ENCODE measurements around the gene OBSL1. TPM values are rescaled to one million over a fixed set of nuclear protein-coding genes. Genes with fewer than 3 reads are reported as not detected.

Gene OBSL1
- 10 to 100 TPM; 69.2 to 91.9 (median 73.1) TPM for total RNA-seq

GRCh38 chr2:219571311-219572236 lies at the start of gene OBSL1:
TSS of gene OBSL1 (minus strand) at chr2:219571539. CDS start at chr2:219571232, 307 bp downstream.
- intact Hi-C loops (cut with DNase I; ENCODE audit: low total_unique reads) = no loop called here
- DNase-seq (ENCODE audit: low spot score in 2 of 2) = peak in 1 of 2 donors; percentile 72
- TF ChIP-seq POLR2AphosphoS5 (IDR thresholded peaks at IDR 0.05) (no peak), POLR2A (IDR thresholded peaks at IDR 0.05) (no peak)
- TF ChIP-seq, protein P1, sequence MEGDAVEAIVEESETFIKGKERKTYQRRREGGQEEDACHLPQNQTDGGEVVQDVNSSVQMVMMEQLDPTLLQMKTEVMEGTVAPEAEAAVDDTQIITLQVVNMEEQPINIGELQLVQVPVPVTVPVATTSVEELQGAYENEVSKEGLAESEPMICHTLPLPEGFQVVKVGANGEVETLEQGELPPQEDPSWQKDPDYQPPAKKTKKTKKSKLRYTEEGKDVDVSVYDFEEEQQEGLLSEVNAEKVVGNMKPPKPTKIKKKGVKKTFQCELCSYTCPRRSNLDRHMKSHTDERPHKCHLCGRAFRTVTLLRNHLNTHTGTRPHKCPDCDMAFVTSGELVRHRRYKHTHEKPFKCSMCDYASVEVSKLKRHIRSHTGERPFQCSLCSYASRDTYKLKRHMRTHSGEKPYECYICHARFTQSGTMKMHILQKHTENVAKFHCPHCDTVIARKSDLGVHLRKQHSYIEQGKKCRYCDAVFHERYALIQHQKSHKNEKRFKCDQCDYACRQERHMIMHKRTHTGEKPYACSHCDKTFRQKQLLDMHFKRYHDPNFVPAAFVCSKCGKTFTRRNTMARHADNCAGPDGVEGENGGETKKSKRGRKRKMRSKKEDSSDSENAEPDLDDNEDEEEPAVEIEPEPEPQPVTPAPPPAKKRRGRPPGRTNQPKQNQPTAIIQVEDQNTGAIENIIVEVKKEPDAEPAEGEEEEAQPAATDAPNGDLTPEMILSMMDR (IDR thresholded peaks at IDR 0.05) = no peak
- no peaks in the 10 kb centered on the region for H3K9me3 ChIP-seq
- H3K4me3 ChIP-seq = peak within 1 kb of the TSS; percentile 67 to 99 (median 76)
- no peaks in the 10 kb centered on the region for H3K36me3 ChIP-seq
- H3K4me1 ChIP-seq = no peaks in the 10 kb centered on the region
- peak within 1 kb of the TSS; percentile 77 to 93 for H3K27ac ChIP-seq
- H3K27me3 ChIP-seq = no peaks in the 10 kb centered on the region

- Histone ChIP-seq H3K9me3 (no peaks in the 10 kb centered on the region), H3K4me3 (no peak overlapping the region), H3K27ac (no peak overlapping the region), H3K4me1 (no peaks in the 10 kb centered on the region), H3K36me3 (no peaks in the 10 kb centered on the region), H3K27me3 (no peaks in the 10 kb centered on the region)
- TF ChIP-seq, protein P1 (IDR thresholded peaks at IDR 0.05) = no peak
- TF ChIP-seq POLR2A (IDR thresholded peaks at IDR 0.05) (no peak), POLR2AphosphoS5 (IDR thresholded peaks at IDR 0.05) (no peak)
- DNase-seq (ENCODE audit: low spot score in 2 of 2) = no peak
- intact Hi-C loops (cut with DNase I; ENCODE audit: low total_unique reads) = no loop called here
Observed at GRCh38 chr2:219620546-219620945, 49.2 kb upstream of the OBSL1 start.

- TF ChIP-seq POLR2AphosphoS5 (IDR thresholded peaks at IDR 0.05) (no peak), POLR2A (IDR thresholded peaks at IDR 0.05) (no peak)
- TF ChIP-seq, protein P1 (IDR thresholded peaks at IDR 0.05) = no peak
- H3K27me3 ChIP-seq = no peaks in the 10 kb centered on the region
- no peaks in the 10 kb centered on the region for H3K4me1 ChIP-seq
- no peak overlapping the region for H3K4me3 ChIP-seq
- no peak for DNase-seq (ENCODE audit: low spot score in 2 of 2)
- H3K9me3 ChIP-seq = no peaks in the 10 kb centered on the region
- H3K27ac ChIP-seq = no peak overlapping the region
- intact Hi-C loops (cut with DNase I; ENCODE audit: low total_unique reads) = no loop called here
- no peaks in the 10 kb centered on the region for H3K36me3 ChIP-seq
Observed at GRCh38 chr2:219619235-219619634, 47.9 kb upstream of the OBSL1 start.

DNA sequence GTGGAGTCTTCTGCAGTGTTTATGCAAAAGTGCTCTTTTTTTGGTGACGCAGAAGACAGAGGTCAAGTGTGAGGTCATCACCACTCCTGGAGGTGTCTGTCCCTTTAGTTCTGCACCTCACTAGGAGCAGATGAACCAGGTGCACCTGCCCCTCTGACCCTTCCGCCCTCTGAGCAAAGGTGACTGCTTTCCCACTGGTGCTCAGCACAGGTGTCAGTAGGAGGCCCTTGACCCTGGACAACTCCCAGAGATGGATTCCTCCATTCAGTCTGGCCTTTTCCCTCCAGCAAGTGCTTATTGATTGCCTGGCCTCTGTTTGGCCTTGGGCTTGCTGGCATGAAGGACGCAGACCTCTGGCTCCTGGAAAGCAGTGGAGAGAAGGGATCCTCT lies 47.4 kb upstream of the OBSL1 start:
- no peaks in the 10 kb centered on the region for H3K9me3 ChIP-seq
- H3K27me3 ChIP-seq = no peaks in the 10 kb centered on the region
- H3K27ac ChIP-seq = no peak overlapping the region
- no peaks in the 10 kb centered on the region for H3K4me1 ChIP-seq
- intact Hi-C loops (cut with DNase I; ENCODE audit: low total_unique reads) = no loop called here
- TF ChIP-seq, protein P1 (IDR thresholded peaks at IDR 0.05) = no peak
- TF ChIP-seq POLR2A (IDR thresholded peaks at IDR 0.05) (no peak), POLR2AphosphoS5 (IDR thresholded peaks at IDR 0.05) (no peak)
- DNase-seq (ENCODE audit: low spot score in 2 of 2) = no peak
- no peaks in the 10 kb centered on the region for H3K36me3 ChIP-seq
- H3K4me3 ChIP-seq = no peak overlapping the region

- H3K4me1 ChIP-seq = no peaks in the 10 kb centered on the region
- H3K27ac ChIP-seq = no peak overlapping the region
- no peaks in the 10 kb centered on the region for H3K9me3 ChIP-seq
- intact Hi-C loops (cut with DNase I; ENCODE audit: low total_unique reads) = no loop called here
- H3K4me3 ChIP-seq = no peak overlapping the region
- H3K36me3 ChIP-seq = no peaks in the 10 kb centered on the region
- TF ChIP-seq, protein P1 (IDR thresholded peaks at IDR 0.05) = no peak
- no peak for TF ChIP-seq POLR2AphosphoS5 (IDR thresholded peaks at IDR 0.05)
- TF ChIP-seq POLR2A (IDR thresholded peaks at IDR 0.05) = no peak
- DNase-seq (ENCODE audit: low spot score in 2 of 2) = no peak
- no peaks in the 10 kb centered on the region for H3K27me3 ChIP-seq
Observed at GRCh38 chr2:219616550-219616949, 45.2 kb upstream of the OBSL1 start.
